IMR-90 (cell line): Measurements from ENCODE around the gene P4HA2. TPM values are rescaled to one million over a fixed set of nuclear protein-coding genes. Genes with fewer than 3 reads are reported as not detected.

Experiments used
- ATAC-seq: fragments of 200-7000 bp; cut with Tn5 transposase; 2 replicates; pipeline ENCODE4 v1.9.1; 2020; ENCODE audit warnings: low read depth, mild to moderate bottlenecking, moderate library complexity
- BruUV-seq: library from RNA; stranded (reverse); fragments of 400-500 nt; replicated peaks from 2 replicates; lab custom pipeline; 2021; lab: Mats Ljungman, UMichigan
- CTCF ChIA-PET: fragments of 300-600 bp; formaldehyde crosslinking; extraction: SDS; loops from one replicate; lab custom pipeline; 2021; ENCODE audit warnings: antibody characterized with exemption; lab: Yijun Ruan, JAX
- POLR2A ChIA-PET: fragments of 300-600 bp; sonication (Branson Sonifier 250); formaldehyde crosslinking; loops from one replicate; lab custom pipeline; 2022; ENCODE audit warnings: antibody characterized with exemption; ENCODE audit not compliant: unreplicated experiment; lab: Charles Lee
- DNase-seq: peaks from one replicate; pipeline ENCODE4 v3.0.0; 2013
- H2AFZ ChIP-seq: replicated peaks from 2 replicates; pipeline ENCODE3; 2013; ENCODE audit warnings: low read length, mild to moderate bottlenecking; ENCODE audit not compliant: poor library complexity
- H2AK5ac ChIP-seq: 2 replicates; pipeline ENCODE4 v1.6.1; 2013; ENCODE audit warnings: low read depth, low read length, inconsistent platforms
- H2AK9ac ChIP-seq: replicated peaks from 2 replicates; pipeline ENCODE3; 2013; ENCODE audit warnings: mild to moderate bottlenecking, low read depth, low read length, moderate library complexity; ENCODE audit not compliant: poor library complexity
- H2BK120ac ChIP-seq: 2 replicates; pipeline ENCODE4 v1.6.1; 2013; ENCODE audit warnings: low read depth, low read length, inconsistent platforms
- H2BK15ac ChIP-seq: 3 replicates; pipeline ENCODE4 v1.6.1; 2013; ENCODE audit warnings: low read depth, low read length, inconsistent platforms
- H2BK20ac ChIP-seq: 2 replicates; pipeline ENCODE4 v1.6.1; 2013; ENCODE audit warnings: low read depth, mild to moderate bottlenecking, inconsistent platforms, low read length, moderate library complexity
- H2BK5ac ChIP-seq: 2 replicates; pipeline ENCODE4 v1.6.1; 2013; ENCODE audit warnings: mild to moderate bottlenecking, low read depth, low read length, inconsistent platforms; ENCODE audit not compliant: poor library complexity, severe bottlenecking
- H3K14ac ChIP-seq: replicated peaks from 2 replicates; pipeline ENCODE4 v1.6.1; 2013; ENCODE audit warnings: low read depth, low read length, inconsistent platforms
- H3K18ac ChIP-seq: 2 replicates; pipeline ENCODE4 v1.6.1; 2013; ENCODE audit warnings: low read depth, low read length, control low read depth
- H3K23ac ChIP-seq: 2 replicates; pipeline ENCODE4 v1.6.1; 2013; ENCODE audit warnings: low read depth, low read length, inconsistent platforms
- H3K27ac ChIP-seq: 2 replicates; pipeline ENCODE4 v1.5.1; 2013; ENCODE audit warnings: mild to moderate bottlenecking, control low read depth, low read length; ENCODE audit not compliant: insufficient read depth
- H3K27me3 ChIP-seq: 2 replicates; pipeline ENCODE4 v1.6.1; 2013; ENCODE audit warnings: low read length; ENCODE audit not compliant: control insufficient read depth, insufficient read depth
- H3K36me3 ChIP-seq: 2 replicates; pipeline ENCODE4 v1.6.1; 2013; ENCODE audit warnings: low read length, mixed read lengths; ENCODE audit not compliant: control insufficient read depth, insufficient read depth
- H3K4ac ChIP-seq: 2 replicates; pipeline ENCODE4 v1.6.1; 2013; ENCODE audit warnings: low read depth, low read length, inconsistent platforms
- H3K4me1 ChIP-seq: 2 replicates; pipeline ENCODE4 v1.6.1; 2013; ENCODE audit warnings: low read length, mixed read lengths; ENCODE audit not compliant: control insufficient read depth, insufficient read depth
- H3K4me2 ChIP-seq: 2 replicates; pipeline ENCODE4 v1.6.1; 2013; ENCODE audit warnings: low read depth, mild to moderate bottlenecking, control low read depth, low read length, moderate library complexity
- H3K4me3 ChIP-seq: 2 replicates; pipeline ENCODE4 v1.5.1; 2013; ENCODE audit warnings: low read depth, mild to moderate bottlenecking, control low read depth, low read length, moderate library complexity; ENCODE audit not compliant: insufficient read depth
- H3K56ac ChIP-seq: 2 replicates; pipeline ENCODE4 v1.6.1; 2013; ENCODE audit warnings: low read length, inconsistent platforms; ENCODE audit not compliant: insufficient read depth; ENCODE audit errors: extremely low read depth
- H3K79me1 ChIP-seq, 2 experiments: 2 replicates each; pipeline ENCODE4 v1.6.1; 2013; ENCODE audit warnings: low read length in 2 of 2, inconsistent platforms in 1 of 2, low read depth in 1 of 2
- H3K9ac ChIP-seq: 2 replicates; pipeline ENCODE4 v1.6.1; 2013; ENCODE audit warnings: low read depth, low read length, control low read depth
- H3K9me1 ChIP-seq: 2 replicates; pipeline ENCODE4 v1.6.1; 2013; ENCODE audit warnings: low read length, inconsistent platforms; ENCODE audit not compliant: insufficient read depth
- H3K9me3 ChIP-seq: 2 replicates; pipeline ENCODE4 v1.6.1; 2013; ENCODE audit warnings: low read length; ENCODE audit not compliant: control insufficient read depth, insufficient read depth
- H4K20me1 ChIP-seq: 2 replicates; pipeline ENCODE4 v1.6.1; 2013; ENCODE audit warnings: low read length, inconsistent platforms; ENCODE audit not compliant: insufficient read depth
- H4K5ac ChIP-seq: 2 replicates; pipeline ENCODE4 v1.6.1; 2013; ENCODE audit warnings: mild to moderate bottlenecking, low read depth, low read length, control low read depth
- H4K8ac ChIP-seq, 2 experiments: 2 replicates each; pipeline ENCODE4 v1.6.1; 2013; ENCODE audit warnings: low read depth in 2 of 2, low read length in 2 of 2, control low read depth in 1 of 2, inconsistent platforms in 1 of 2
- H4K91ac ChIP-seq: 2 replicates; pipeline ENCODE4 v1.6.1; 2013; ENCODE audit warnings: low read depth, low read length, inconsistent platforms; ENCODE audit not compliant: insufficient read depth
- BHLHE40 ChIP-seq: fragments of 150-350 bp; IDR thresholded peaks from 2 replicates; pipeline ENCODE4 v1.6.1; 2016; ENCODE audit warnings: mild to moderate bottlenecking, low read depth, low read length
- CHD1 ChIP-seq: IDR thresholded peaks from 2 replicates; pipeline ENCODE4 v1.6.1; 2012; ENCODE audit warnings: low read depth, low read length, improper control_type of control experiment
- POLR2A ChIP-seq: IDR thresholded peaks from 2 replicates; pipeline ENCODE4 v1.6.1; 2012; ENCODE audit warnings: mild to moderate bottlenecking, low read depth, low read length
- RFX5 ChIP-seq: IDR thresholded peaks from 2 replicates; pipeline ENCODE4 v1.8.0; 2012; ENCODE audit warnings: low read depth, mild to moderate bottlenecking, low read length, moderate library complexity
- SMC3 ChIP-seq: fragments of 150-350 bp; IDR thresholded peaks from 2 replicates; pipeline ENCODE4 v1.6.1; 2016; ENCODE audit warnings: low read depth, mild to moderate bottlenecking, antibody characterized with exemption, low read length, moderate library complexity
- WGBS, 2 experiments: methylation state at CpG; one replicate each; pipeline versions ENCODE4 v1.1.5 to v1.1.7; 2013; ENCODE audit warnings: missing lambda C conversion rate in 2 of 2; ENCODE audit not compliant: insufficient read length in 1 of 2; ENCODE audit errors: extremely low coverage in 2 of 2; 5-methylcytosine and 5-hydroxymethylcytosine counted together
- dilution Hi-C: fragments of 300-500 bp; cut with HindIII; formaldehyde crosslinking; loops from one replicate; pipeline ENCODE4 v1.14.3; 2018; ENCODE audit warnings: low sequenced_read_pairs; ENCODE audit not compliant: unreplicated experiment
- in situ Hi-C: fragments of 300-500 bp; cut with MboI; formaldehyde crosslinking; loops from 3 replicates; pipeline ENCODE4 v1.14.3; 2019; ENCODE audit warnings: low sequenced_read_pairs, inconsistent platforms, mixed read lengths
- intact Hi-C: fragments of 100-400 bp; cut with micrococcal nuclease; formaldehyde crosslinking; loops from 2 replicates; pipeline ENCODE4 v1.10.0; 2022
- polyA plus RNA-seq, 3 experiments: library from polyadenylated mRNA; depleted of rRNA; stranded (reverse); fragments of >200 nt; gene quantifications; 2 replicates each; pipeline ENCODE4 v1.2.3, GENCODE V29; 2012; ENCODE audit warnings: low replicate concordance in 1 of 3
- total RNA-seq: library from RNA; depleted of rRNA; stranded (reverse); fragments of >200 nt; gene quantifications from 2 replicates; pipeline ENCODE4 v1.2.3, GENCODE V29; 2012

P4HA2 gene
- total and polyA plus RNA-seq, 2 of the 4 experiments (the other 2 are of a cell fraction), result 186 to 225 TPM

DNA sequence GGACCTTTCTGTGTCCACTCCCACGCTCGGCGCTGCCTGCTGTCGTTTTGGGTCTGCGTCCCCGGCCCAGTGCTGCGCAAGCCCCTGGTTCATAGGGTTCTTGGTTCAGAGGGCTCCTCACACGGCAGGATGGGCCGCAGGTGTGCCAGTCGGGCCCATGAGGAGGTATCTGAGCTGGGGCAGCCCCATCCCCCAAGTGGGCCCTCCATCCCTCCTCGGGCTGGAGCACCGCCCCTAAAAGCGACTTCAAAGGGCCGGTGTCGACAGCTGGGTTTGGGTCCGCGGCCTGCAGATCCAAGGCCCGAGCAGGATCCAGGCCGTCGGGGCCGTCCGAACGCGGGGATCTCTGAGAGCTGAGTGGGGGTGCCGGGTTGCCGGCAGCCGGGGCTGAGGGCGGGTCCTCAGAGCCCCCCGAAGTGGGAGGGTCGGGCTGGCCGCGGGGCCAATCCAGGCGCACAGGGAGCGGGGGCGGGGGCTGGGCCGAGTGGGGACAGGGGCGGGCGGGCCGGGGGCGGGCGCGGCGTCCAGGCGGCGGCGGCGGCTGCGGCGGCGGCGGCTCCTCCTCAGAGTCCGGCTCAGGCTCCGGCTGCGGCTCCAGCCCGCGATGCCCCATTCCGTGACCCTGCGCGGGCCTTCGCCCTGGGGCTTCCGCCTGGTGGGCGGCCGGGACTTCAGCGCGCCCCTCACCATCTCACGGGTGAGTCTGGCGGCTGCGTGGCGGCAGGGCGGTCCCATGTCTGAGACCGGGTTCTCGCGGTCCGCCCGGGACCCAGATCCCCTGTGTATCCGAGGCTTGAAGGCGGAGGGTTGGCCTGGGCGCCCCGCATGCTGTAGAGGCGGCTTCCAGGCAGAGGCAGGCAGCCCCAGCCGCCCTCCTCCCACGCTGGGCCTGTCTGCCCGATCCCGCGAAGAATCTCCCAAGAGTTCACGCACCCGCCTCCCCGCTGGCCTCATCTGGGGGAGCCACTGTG is 29.8 kb upstream of the P4HA2 start, which contains the start of gene PDLIM4:
Gene PDLIM4, plus strand, starts transcription at position 566 of the 971 bp plus-strand sequence. Its CDS starts 39 bp downstream, at position 605.
- peak within 1 kb of the TSS; percentile 11 for H4K5ac ChIP-seq
- ChIA-PET POLR2A (no interaction called here), CTCF (no interaction called here)
- no peaks in the 10 kb centered on the region for H3K9me3 ChIP-seq
- peak within 1 kb of the TSS; percentile 97 for H3K27ac ChIP-seq
- peak within 1 kb of the TSS; percentile 97 for H2AFZ ChIP-seq
- H3K79me1 ChIP-seq, result peaks cover 16 to 51% of the 10 kb centered on the region in 2 experiments; a peak in 3 of 4 replicates
- H3K56ac ChIP-seq, result peak within 1 kb of the TSS; percentile 96
- no peaks in the 10 kb centered on the region for H3K27me3 ChIP-seq
- H4K8ac ChIP-seq, result peak within 1 kb of the TSS; percentile 78 to 89
- peak within 1 kb of the TSS; percentile 25 for H3K18ac ChIP-seq
- DNase-seq (no peak), ATAC-seq (peak; percentile 50)
- intact Hi-C loops (loop anchor here (5.0 kb wide), 1 partner anchor 65 kb away; no protein-coding TSS in a partner anchor), dilution Hi-C loops (no loop called here), in situ Hi-C loops (no loop called here)
- peaks cover 34% of the 10 kb centered on the region for H4K20me1 ChIP-seq
- peaks cover 6% of the 10 kb centered on the region for H3K36me3 ChIP-seq
- H2BK120ac ChIP-seq, result peak within 1 kb of the TSS; percentile 71
- WGBS, 2 experiments, result 17% methylated on average over 22 of the region's 88 CpGs; no CpG with 5 or more reads in 1 of the 2 experiments
- BruUV-seq, result TSS peak; percentile 45
- H3K14ac ChIP-seq, result peak within 1 kb of the TSS; percentile 92
- H2BK20ac ChIP-seq, result peak within 1 kb of the TSS; percentile 53
- peak within 1 kb of the TSS; percentile 94 for H2AK5ac ChIP-seq
- H2AK9ac ChIP-seq, result peak within 1 kb of the TSS; percentile 97
- H3K4me3 ChIP-seq, result peak within 1 kb of the TSS; percentile 92
- peak within 1 kb of the TSS; percentile 79 for H3K4me2 ChIP-seq
- H3K9ac ChIP-seq, result peak within 1 kb of the TSS; percentile 81
- H2BK5ac ChIP-seq, result peak within 1 kb of the TSS; percentile 97
- H4K91ac ChIP-seq, result peak within 1 kb of the TSS; percentile 83
- peak within 1 kb of the TSS; percentile 91 for H3K23ac ChIP-seq
- TF ChIP-seq RFX5 (no peak), POLR2A (peak; percentile 55; the same call in 1 of the 2 replicates), BHLHE40 (no peak), SMC3 (no peak), CHD1 (0 out of 2 replicates have a peak, but pooled peaks have one; percentile 2)
- H2BK15ac ChIP-seq, result peak within 1 kb of the TSS; percentile 76; the same call in 1 of the 3 replicates
- H3K4ac ChIP-seq, result peak within 1 kb of the TSS; percentile 92
- H3K9me1 ChIP-seq, result peaks cover 30% of the 10 kb centered on the region
- H3K4me1 ChIP-seq, result peaks cover 32% of the 10 kb centered on the region
